Measurements from ENCODE around the gene LIN7A. TPM values are rescaled to one million over a fixed set of nuclear protein-coding genes. Genes with fewer than 3 reads are reported as not detected.

The LIN7A gene
- total RNA-seq, 2 donors from 2014 or later, result 2.2 to 5.4 TPM

DNA sequence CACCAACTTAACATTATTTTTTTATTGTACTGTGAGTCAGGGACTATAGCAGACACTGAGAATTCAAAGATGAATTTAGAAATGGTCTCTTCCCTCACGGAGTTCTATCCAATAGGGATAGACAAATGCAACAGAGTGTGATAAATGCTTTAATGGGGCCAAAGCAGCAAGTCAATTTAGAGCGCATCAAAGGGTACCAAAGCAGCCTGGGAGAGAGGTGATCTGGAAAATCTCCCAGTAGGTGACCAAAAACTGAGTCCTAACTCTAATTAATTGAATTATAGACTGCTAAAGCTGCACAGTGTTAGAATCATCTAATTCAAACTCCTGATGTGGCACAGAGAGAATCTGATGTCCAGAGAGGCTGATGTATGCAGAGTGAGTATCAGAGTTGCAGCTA, 2.6 kb downstream of the LIN7A start:
- no peak for DNase-seq (ENCODE audit: low spot score)
- no peaks in the 10 kb centered on the region for H3K9me3 ChIP-seq
- intact Hi-C loops (cut with DNase I), result loop anchor here (5.0 to 10.0 kb wide), 2 partner anchors 98 to 320 kb away; no protein-coding TSS in a partner anchor
- no peaks in the 10 kb centered on the region for H3K36me3 ChIP-seq
- H3K4me1 ChIP-seq (replicated peaks), result no peaks in the 10 kb centered on the region
- no peaks in the 10 kb centered on the region for H3K27me3 ChIP-seq (replicated peaks; ENCODE audit: insufficient read depth)
- no peak overlapping the region for H3K27ac ChIP-seq
- WGBS, result 93% methylated on average over 2 of the region's 2 CpGs
- TF ChIP-seq, protein P1, sequence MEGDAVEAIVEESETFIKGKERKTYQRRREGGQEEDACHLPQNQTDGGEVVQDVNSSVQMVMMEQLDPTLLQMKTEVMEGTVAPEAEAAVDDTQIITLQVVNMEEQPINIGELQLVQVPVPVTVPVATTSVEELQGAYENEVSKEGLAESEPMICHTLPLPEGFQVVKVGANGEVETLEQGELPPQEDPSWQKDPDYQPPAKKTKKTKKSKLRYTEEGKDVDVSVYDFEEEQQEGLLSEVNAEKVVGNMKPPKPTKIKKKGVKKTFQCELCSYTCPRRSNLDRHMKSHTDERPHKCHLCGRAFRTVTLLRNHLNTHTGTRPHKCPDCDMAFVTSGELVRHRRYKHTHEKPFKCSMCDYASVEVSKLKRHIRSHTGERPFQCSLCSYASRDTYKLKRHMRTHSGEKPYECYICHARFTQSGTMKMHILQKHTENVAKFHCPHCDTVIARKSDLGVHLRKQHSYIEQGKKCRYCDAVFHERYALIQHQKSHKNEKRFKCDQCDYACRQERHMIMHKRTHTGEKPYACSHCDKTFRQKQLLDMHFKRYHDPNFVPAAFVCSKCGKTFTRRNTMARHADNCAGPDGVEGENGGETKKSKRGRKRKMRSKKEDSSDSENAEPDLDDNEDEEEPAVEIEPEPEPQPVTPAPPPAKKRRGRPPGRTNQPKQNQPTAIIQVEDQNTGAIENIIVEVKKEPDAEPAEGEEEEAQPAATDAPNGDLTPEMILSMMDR (IDR thresholded peaks at IDR 0.05), result no peak
- no peak for TF ChIP-seq POLR2A (IDR thresholded peaks at IDR 0.05)
- no peak for TF ChIP-seq POLR2AphosphoS5 (IDR thresholded peaks at IDR 0.05)
- no peak overlapping the region for H3K4me3 ChIP-seq

DNA sequence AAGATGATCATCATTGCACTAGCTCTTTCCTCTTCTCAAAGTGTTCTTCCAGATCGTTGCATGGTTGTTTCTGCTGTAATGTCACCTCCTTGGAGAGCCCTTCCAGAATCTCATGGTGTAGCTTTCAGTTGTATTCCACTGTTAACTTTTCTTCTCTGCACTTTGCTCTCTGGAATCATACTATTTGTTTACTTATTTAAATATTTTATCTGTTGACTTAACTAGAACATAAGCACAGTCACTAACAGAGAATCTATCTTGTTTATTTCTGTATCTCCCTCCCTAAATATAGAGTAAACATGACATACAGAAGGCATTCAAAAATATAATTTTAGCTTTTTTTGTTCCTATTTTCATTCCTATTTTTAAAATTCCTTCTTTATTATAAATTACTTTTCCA, 11.8 kb downstream of the LIN7A start:
- no peak overlapping the region for H3K27ac ChIP-seq
- no peak for DNase-seq (ENCODE audit: low spot score)
- H3K4me3 ChIP-seq, result no peak overlapping the region
- WGBS, result 19% methylated on average over 1 of the region's 1 CpG
- H3K27me3 ChIP-seq (replicated peaks; ENCODE audit: insufficient read depth), result no peaks in the 10 kb centered on the region
- intact Hi-C loops (cut with DNase I), result no loop called here
- H3K36me3 ChIP-seq, result no peaks in the 10 kb centered on the region
- no peaks in the 10 kb centered on the region for H3K4me1 ChIP-seq (replicated peaks)
- no peak for TF ChIP-seq POLR2A (IDR thresholded peaks at IDR 0.05)
- TF ChIP-seq, protein P1 (IDR thresholded peaks at IDR 0.05), result no peak
- no peak for TF ChIP-seq POLR2AphosphoS5 (IDR thresholded peaks at IDR 0.05)
- H3K9me3 ChIP-seq, result no peaks in the 10 kb centered on the region

DNA sequence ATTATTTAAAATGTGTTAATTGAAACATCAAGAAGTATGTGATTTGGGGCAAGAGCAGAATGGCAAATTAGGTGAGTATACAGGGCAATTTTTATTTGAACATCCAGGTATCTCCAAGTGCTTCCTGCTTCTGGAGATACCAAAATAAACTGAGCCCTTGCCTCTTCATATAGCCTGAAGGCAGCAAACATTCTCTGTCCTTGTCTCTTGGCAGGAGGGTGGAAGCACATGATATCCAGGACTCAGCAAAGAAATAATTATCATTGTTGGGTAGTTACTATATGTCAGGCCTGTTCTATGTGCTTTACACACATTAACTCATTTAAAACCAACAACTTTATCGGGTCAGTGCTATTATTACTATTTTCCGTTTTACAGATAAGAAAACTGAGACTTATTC, 12.5 kb downstream of the LIN7A start:
- TF ChIP-seq, protein P1 (IDR thresholded peaks at IDR 0.05), result no peak
- TF ChIP-seq POLR2AphosphoS5 (IDR thresholded peaks at IDR 0.05), result no peak
- no peak for TF ChIP-seq POLR2A (IDR thresholded peaks at IDR 0.05)
- Histone ChIP-seq H3K9me3 (no peaks in the 10 kb centered on the region), H3K4me1 (replicated peaks) (no peaks in the 10 kb centered on the region), H3K27ac (no peak overlapping the region), H3K4me3 (no peak overlapping the region), H3K27me3 (replicated peaks; ENCODE audit: insufficient read depth) (no peaks in the 10 kb centered on the region), H3K36me3 (no peaks in the 10 kb centered on the region)
- DNase-seq (ENCODE audit: low spot score), result no peak
- WGBS, result 66% methylated on average over 2 of the region's 2 CpGs
- intact Hi-C loops (cut with DNase I), result no loop called here

DNA sequence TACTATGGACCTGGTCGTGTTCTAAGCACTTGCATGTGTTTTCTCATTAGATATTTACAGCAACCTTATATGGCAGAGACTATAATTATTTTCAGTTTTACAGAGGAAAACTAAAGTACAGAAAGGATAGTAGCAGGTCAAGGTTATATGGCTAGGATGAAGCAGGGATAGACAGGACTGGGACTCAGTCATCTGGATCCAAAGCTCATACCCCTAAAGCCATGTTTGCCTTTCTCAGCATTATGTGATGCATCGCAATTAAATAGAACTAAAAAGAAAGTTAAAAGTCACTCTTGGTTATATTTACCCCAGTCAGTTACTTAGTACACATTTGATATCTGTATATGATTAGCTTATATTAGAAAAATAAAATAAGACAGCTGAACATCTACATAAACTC, 13.3 kb downstream of the LIN7A start:
- WGBS, result 88% methylated on average over 2 of the region's 2 CpGs
- no peak for TF ChIP-seq POLR2A (IDR thresholded peaks at IDR 0.05)
- no peak for TF ChIP-seq POLR2AphosphoS5 (IDR thresholded peaks at IDR 0.05)
- TF ChIP-seq, protein P1 (IDR thresholded peaks at IDR 0.05), result no peak

DNA sequence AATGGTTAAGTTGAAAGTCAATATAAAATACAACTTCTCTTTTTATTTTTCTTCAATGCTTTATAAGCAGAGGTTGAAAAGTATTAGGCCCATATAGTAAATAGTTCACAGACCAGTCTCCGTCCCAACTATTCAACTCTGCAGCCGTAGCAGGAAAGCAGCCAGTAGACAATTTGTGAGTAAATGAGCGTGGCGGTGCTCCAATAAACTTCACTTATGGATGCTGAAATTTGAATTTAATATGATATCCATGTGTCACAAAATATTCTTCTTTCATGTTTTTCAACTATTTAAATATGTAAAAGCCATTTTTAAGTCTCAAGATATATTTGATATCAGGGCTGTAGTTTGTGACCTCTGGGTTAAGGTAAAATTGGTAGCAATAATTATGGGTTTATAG, 17.7 kb downstream of the LIN7A start:
- H3K4me1 ChIP-seq (replicated peaks), result no peaks in the 10 kb centered on the region
- no peak overlapping the region for H3K4me3 ChIP-seq
- H3K9me3 ChIP-seq, result no peaks in the 10 kb centered on the region
- no peaks in the 10 kb centered on the region for H3K36me3 ChIP-seq
- TF ChIP-seq POLR2A (IDR thresholded peaks at IDR 0.05) (no peak), POLR2AphosphoS5 (IDR thresholded peaks at IDR 0.05) (no peak)
- TF ChIP-seq, protein P1 (IDR thresholded peaks at IDR 0.05), result no peak
- intact Hi-C loops (cut with DNase I), result no loop called here
- DNase-seq (ENCODE audit: low spot score), result no peak
- no peaks in the 10 kb centered on the region for H3K27me3 ChIP-seq (replicated peaks; ENCODE audit: insufficient read depth)
- no peak overlapping the region for H3K27ac ChIP-seq
- 99% methylated on average over 4 of the region's 4 CpGs for WGBS

More for the DNA sequence above, 13.3 kb downstream of the LIN7A start:
- Histone ChIP-seq H3K4me3 (no peak overlapping the region), H3K4me1 (replicated peaks) (no peaks in the 10 kb centered on the region), H3K9me3 (no peaks in the 10 kb centered on the region), H3K36me3 (no peaks in the 10 kb centered on the region), H3K27me3 (replicated peaks; ENCODE audit: insufficient read depth) (no peaks in the 10 kb centered on the region), H3K27ac (no peak overlapping the region)
- intact Hi-C loops (cut with DNase I), result no loop called here
- DNase-seq (ENCODE audit: low spot score), result no peak
